ENCODE measurements around the gene NHLRC3.
A peak's percentile ranks its signal among the peaks of the same experiment; 100 is the strongest.
"Not testable (repeated sequence)": the region's sequence is repeated elsewhere in the genome, so short reads cannot be mapped to it uniquely, and the experiment has no call there.

The NHLRC3 gene

GRCh38 chr13:39037880-39038568 is at the start of gene NHLRC3, which contains the start of gene PROSER1:
Gene NHLRC3, plus strand, starts transcription at chr13:39038456. Its CDS starts 184 bp downstream, at chr13:39038640.
Gene PROSER1, minus strand, starts transcription at chr13:39038089. Its CDS starts 847 bp downstream, at chr13:39037242.
- peak; percentile 31 for DNase-seq

GRCh38 chr13:38990693-38991092 is 47.6 kb upstream of the NHLRC3 start, which contains the start of gene STOML3:
Gene STOML3, minus strand, starts transcription at chr13:38990831. Its CDS starts 110 bp downstream, at chr13:38990721.
- no peak for DNase-seq

GRCh38 chr13:38993381-38993780 is 44.9 kb upstream of the NHLRC3 start:
- no peak for DNase-seq

- no peak for DNase-seq
Observed at GRCh38 chr13:38998739-38999138, 39.5 kb upstream of the NHLRC3 start.

- DNase-seq: not testable (repeated sequence)
Observed at GRCh38 chr13:39006371-39007111, 31.7 kb upstream of the NHLRC3 start.

- no peak for DNase-seq
Observed at GRCh38 chr13:39012608-39013007, 25.6 kb upstream of the NHLRC3 start.

- DNase-seq: no peak
Observed at GRCh38 chr13:39013462-39013861, 24.8 kb upstream of the NHLRC3 start.

GRCh38 chr13:39016087-39016486 is 22.2 kb upstream of the NHLRC3 start:
- no peak for DNase-seq

GRCh38 chr13:39016787-39017186 is 21.5 kb upstream of the NHLRC3 start:
- no peak for DNase-seq

- DNase-seq: no peak
Observed at GRCh38 chr13:39020853-39021462, 17.3 kb upstream of the NHLRC3 start.

GRCh38 chr13:39023316-39023715 is 14.9 kb upstream of the NHLRC3 start:
- no peak for DNase-seq

GRCh38 chr13:39023761-39024160 is 14.5 kb upstream of the NHLRC3 start:
- DNase-seq: no peak

- DNase-seq: no peak
Observed at GRCh38 chr13:39025433-39025839, 12.8 kb upstream of the NHLRC3 start.

- no peak for DNase-seq
Observed at GRCh38 chr13:39032150-39032549, 6.1 kb upstream of the NHLRC3 start.

- no peak for DNase-seq
Observed at GRCh38 chr13:39034085-39034484, 4.2 kb upstream of the NHLRC3 start.

- no peak for DNase-seq
Observed at GRCh38 chr13:39035204-39035603, 3.1 kb upstream of the NHLRC3 start.

GRCh38 chr13:39035799-39036198 is 2.5 kb upstream of the NHLRC3 start:
- no peak for DNase-seq

- no peak for DNase-seq
Observed at GRCh38 chr13:39036212-39036611, 2.0 kb upstream of the NHLRC3 start.

GRCh38 chr13:39037410-39037879 is 811 bp upstream of the NHLRC3 start:
- no peak for DNase-seq

GRCh38 chr13:39038569-39039030 is 344 bp downstream of the NHLRC3 start:
- no peak for DNase-seq

GRCh38 chr13:39039041-39039440 is 785 bp downstream of the NHLRC3 start:
- DNase-seq: no peak

- no peak for DNase-seq
Observed at GRCh38 chr13:39040206-39040605, 1.9 kb downstream of the NHLRC3 start.

- DNase-seq: no peak
Observed at GRCh38 chr13:39044536-39044935, 6.3 kb downstream of the NHLRC3 start.

- DNase-seq: no peak
Observed at GRCh38 chr13:39047560-39047959, 9.3 kb downstream of the NHLRC3 start.
